K562 (cell line): ENCODE measurements around the gene LRRC8A. TPM values are rescaled to one million over a fixed set of nuclear protein-coding genes. Genes with fewer than 3 reads are reported as not detected.

Experiments
- ATAC-seq: fragments of 200-7000 bp; cut with Tn5 transposase; 3 replicates; pipeline ENCODE4 v1.9.1; 2020; ENCODE audit warnings: moderate library complexity
- BruUV-seq: library from RNA; stranded (reverse); fragments of 400-500 nt; replicated peaks from 2 replicates; lab custom pipeline; 2021; lab: Mats Ljungman, UMichigan
- CTCF ChIA-PET: fragments of 300-600 bp; formaldehyde crosslinking; extraction: SDS; loops from one replicate; lab custom pipeline; 2021; ENCODE audit warnings: low intra/inter-chr PET ratio; lab: Yijun Ruan, JAX
- POLR2A ChIA-PET: fragments of 300-600, 350-650 bp; sonication (Branson Sonifier 250); formaldehyde crosslinking; extraction: SDS; loops from one replicate; lab custom pipeline; 2021; ENCODE audit warnings: antibody characterized with exemption, inconsistent platforms; lab: Yijun Ruan, JAX
- DNase-seq, 4 experiments: peaks; one replicate each; pipeline versions ENCODE4 v3.0.0 to v3.0.0-alpha.2; 2011 to 2018; ENCODE audit warnings: low spot score in 3 of 4, mixed read lengths in 3 of 4; ENCODE audit errors: extremely low read depth in 1 of 4
- FAIRE-seq: peaks from 2 replicates; lab custom pipeline; 2011; peaks lifted over from hg19 to GRCh38; lab: Jason Lieb, UNC
- H2AFZ ChIP-seq: 2 replicates; pipeline ENCODE4 v1.6.0; 2011; ENCODE audit warnings: low read depth, low read length, control low read depth, inconsistent platforms
- H3K27ac ChIP-seq: fragments of 200-600 bp; 3 replicates; pipeline ENCODE4 v1.8.0; 2011; ENCODE audit warnings: low read depth, mild to moderate bottlenecking, control low read depth, inconsistent platforms, low read length, moderate library complexity, mixed read lengths; ENCODE audit errors: extremely low read depth
- H3K27me3 ChIP-seq, 2 experiments: fragments of 300-600 bp in 1 of 2; 2 replicates in 1 of 2; 3 replicates in 1 of 2; pipeline versions ENCODE4 v1.6.0 to v1.8.0; 2011; ENCODE audit warnings: inconsistent platforms in 2 of 2, low read length in 2 of 2, mild to moderate bottlenecking in 1 of 2, mixed read lengths in 1 of 2, moderate library complexity in 1 of 2; ENCODE audit not compliant: control insufficient read depth in 2 of 2, insufficient read depth in 2 of 2
- H3K36me3 ChIP-seq: fragments of 300-600 bp; 3 replicates; pipeline ENCODE4 v1.8.0; 2011; ENCODE audit warnings: mild to moderate bottlenecking, low read length, inconsistent platforms; ENCODE audit not compliant: control insufficient read depth, insufficient read depth
- H3K4me1 ChIP-seq, 2 experiments: fragments of 200-600 bp in 1 of 2; replicated peaks in 1 of 2; 2 replicates in 1 of 2; 3 replicates in 1 of 2; pipeline versions ENCODE4 v1.5.1 to v1.8.0; 2011; ENCODE audit warnings: inconsistent platforms in 2 of 2, low read length in 2 of 2, mild to moderate bottlenecking in 1 of 2, mixed read lengths in 1 of 2, moderate library complexity in 1 of 2; ENCODE audit not compliant: control insufficient read depth in 2 of 2, insufficient read depth in 2 of 2
- H3K4me2 ChIP-seq: 2 replicates; pipeline ENCODE4 v1.6.1; 2011; ENCODE audit warnings: low read length, control low read depth, inconsistent platforms, mixed read lengths; ENCODE audit not compliant: insufficient read depth
- H3K4me3 ChIP-seq: fragments of 200-600 bp; sonication (generic), shearing (Covaris generic); 2 replicates; pipeline ENCODE4 v1.5.1; 2016; ENCODE audit warnings: control low read depth, inconsistent platforms
- H3K79me2 ChIP-seq: fragments of 200-600 bp; 3 replicates; pipeline ENCODE4 v1.8.0; 2011; ENCODE audit warnings: low read length, inconsistent platforms; ENCODE audit not compliant: control insufficient read depth, insufficient read depth
- H3K9ac ChIP-seq, 2 experiments: 2 replicates each; pipeline versions ENCODE4 v1.6.0 to v1.6.1; 2011; ENCODE audit warnings: low read depth in 2 of 2, low read length in 2 of 2, control low read depth in 1 of 2, inconsistent platforms in 1 of 2, mild to moderate bottlenecking in 1 of 2, mixed read lengths in 1 of 2; ENCODE audit not compliant: insufficient read depth in 1 of 2
- H3K9me1 ChIP-seq: one replicate; pipeline ENCODE4 v1.6.0; 2011; ENCODE audit warnings: inconsistent platforms, mild to moderate bottlenecking, low read length, moderate library complexity; ENCODE audit not compliant: control insufficient read depth, insufficient read depth
- H3K9me3 ChIP-seq: replicated peaks from 2 replicates; pipeline ENCODE4 v1.5.1; 2011; ENCODE audit warnings: low read depth, low read length, inconsistent platforms; ENCODE audit not compliant: control insufficient read depth, insufficient read depth
- H4K20me1 ChIP-seq: replicated peaks from 2 replicates; pipeline ENCODE4 v1.6.1; 2011; ENCODE audit warnings: low read length, inconsistent platforms, mixed read lengths; ENCODE audit not compliant: control insufficient read depth, insufficient read depth
- HIVEP1 ChIP-seq: fragments of 250-450 bp; sonication (Bioruptor Pico); IDR thresholded peaks from 2 replicates; pipeline ENCODE4 v1.4.0; 2020; ENCODE audit warnings: mild to moderate bottlenecking
- NCOA6 ChIP-seq: fragments of 450-650 bp; IDR thresholded peaks from 2 replicates; pipeline ENCODE4 v1.6.1; 2017; ENCODE audit warnings: mild to moderate bottlenecking
- PTTG1 ChIP-seq: fragments of 450-650 bp; IDR thresholded peaks from 2 replicates; pipeline ENCODE4 v1.6.1; 2016; ENCODE audit warnings: low read depth, mild to moderate bottlenecking, missing genetic modification characterization, missing compliant biosample characterization
- TBP ChIP-seq: optimal IDR thresholded peaks from 2 replicates; pipeline ENCODE3; 2011; ENCODE audit warnings: low read depth, low read length, improper control_type of control experiment
- TCF3 ChIP-seq: sonication (generic); formaldehyde crosslinking; IDR thresholded peaks from 2 replicates; pipeline ENCODE4 v1.4.0; 2020; ENCODE audit warnings: mild to moderate bottlenecking, missing genetic modification reagents
- ZFP36 ChIP-seq: fragments of 150-350 bp; IDR thresholded peaks from 2 replicates; pipeline ENCODE4 v1.6.1; 2018; ENCODE audit warnings: low read length, low read depth; ENCODE audit not compliant: partially characterized antibody
- ZKSCAN8 ChIP-seq: fragments of 200-800 bp; sonication (Bioruptor generic); IDR thresholded peaks from 2 replicates; pipeline ENCODE4 v1.6.1; 2016; ENCODE audit warnings: missing genetic modification characterization, missing compliant biosample characterization
- ZNF121 ChIP-seq: sonication (generic); formaldehyde crosslinking; conservative IDR thresholded peaks from 2 replicates; pipeline ENCODE4 v1.8.0; 2022; ENCODE audit warnings: missing genetic modification reagents
- ZNF696 ChIP-seq: fragments of 250-450 bp; sonication (Bioruptor Pico); conservative IDR thresholded peaks from 2 replicates; pipeline ENCODE4 v1.4.0; 2020; ENCODE audit warnings: mild to moderate bottlenecking, moderate library complexity
- WGBS: fragments of 100-300 bp; shearing (Covaris generic); methylation state at CpG from one replicate; pipeline ENCODE4 v1.1.6; 2016; ENCODE audit warnings: low coverage, mixed read lengths; ENCODE audit not compliant: insufficient coverage; ENCODE audit errors: missing lambda C conversion rate; 5-methylcytosine and 5-hydroxymethylcytosine counted together
- in situ Hi-C: fragments of 300-500 bp; cut with MboI; formaldehyde crosslinking; loops from 4 replicates; pipeline ENCODE4 v1.15.0; 2018; ENCODE audit warnings: inconsistent platforms, mixed read lengths
- intact Hi-C: fragments of 100-400 bp; cut with micrococcal nuclease; formaldehyde crosslinking; loops from 2 replicates; pipeline ENCODE4 v1.14.2; 2022
- polyA plus RNA-seq, 8 experiments: library from polyadenylated mRNA; depleted of rRNA in 4 of 8; stranded (reverse) in 5 of 8; unstranded in 3 of 8; fragments of >200 nt; fragmentation: Nextera tagmentation in 2 of 8; fragmentation: Illumina TruSeq in 1 of 8; extraction: Ambion mirVana in 2 of 8; extraction: Trizol in 1 of 8; gene quantifications; 2 replicates each; pipeline versions ENCODE4 v1.2.1 to v1.2.3, GENCODE V29; 2011 to 2014; ENCODE audit warnings: inconsistent platforms in 1 of 8, missing spikeins in 1 of 8
- total RNA-seq, 7 experiments: library from RNA; depleted of rRNA in 6 of 7; stranded (reverse); fragments of >200 nt in 6 of 7; fragmentation: Illumina TruSeq in 2 of 7; extraction: Trizol in 2 of 7; gene quantifications; 2 replicates each; pipeline versions ENCODE4 v1.2.1 to v1.2.3, GENCODE V29; 2011 to 2021; ENCODE audit warnings: low replicate concordance in 1 of 7

Gene LRRC8A
- total and polyA plus RNA-seq, 9 of the 15 experiments (the other 6 are each of a cell fraction or from before 2014, with no cell fraction given), result 2.9 to 24.7 (median 8.9) TPM

DNA sequence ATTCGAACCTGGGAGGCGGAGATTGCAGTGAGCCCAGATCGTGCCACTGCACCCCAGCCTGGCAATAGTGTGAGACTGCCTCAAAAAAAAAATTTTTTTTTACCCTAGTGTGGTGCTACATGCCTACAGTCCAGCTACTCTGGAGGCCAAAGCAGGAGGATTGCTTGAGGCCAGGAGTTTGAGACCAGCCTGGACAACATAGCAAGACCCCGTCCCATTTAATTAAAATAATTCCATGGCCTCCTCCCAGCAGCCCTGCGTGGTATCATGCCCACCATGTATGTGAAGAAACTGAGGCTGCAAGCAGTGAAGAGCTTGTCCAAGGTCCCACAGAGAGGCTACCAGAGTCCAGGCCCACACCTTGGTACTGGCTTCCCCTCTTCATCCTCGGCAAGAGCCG is 19.4 kb downstream of the LRRC8A start:
- no peaks in the 10 kb centered on the region for H3K79me2 ChIP-seq
- no peaks in the 10 kb centered on the region for H3K9me1 ChIP-seq
- no peak overlapping the region for H3K4me3 ChIP-seq

DNA sequence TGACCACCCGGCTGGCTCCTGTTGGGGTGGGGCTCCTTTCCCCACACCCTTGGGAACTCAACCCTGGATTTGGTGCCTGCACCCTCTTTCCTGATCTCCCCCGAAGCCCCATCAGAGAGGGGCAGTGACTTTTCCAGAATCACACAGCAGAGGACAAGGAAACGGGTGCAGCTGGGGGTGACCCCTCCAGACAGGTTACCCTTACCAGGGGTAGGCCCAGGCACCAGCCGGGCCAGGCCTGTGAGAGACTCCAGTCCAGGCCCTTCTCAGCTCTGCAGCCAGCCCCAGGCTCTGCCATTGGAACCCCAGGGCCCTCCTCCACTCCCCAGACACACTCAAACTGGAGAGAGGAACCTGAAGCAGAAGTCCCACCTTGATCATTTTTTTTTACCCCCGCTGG is 19.9 kb downstream of the LRRC8A start:
- POLR2A ChIA-PET, result interaction anchor here (2.0 kb wide), 1 partner anchor 10 kb away, joined by 6 read pairs; no protein-coding TSS in a partner anchor
- FAIRE-seq, result no peak
- BruUV-seq, result no TSS peak
- CTCF ChIA-PET, result no interaction called here
- no peaks in the 10 kb centered on the region for H3K9me1 ChIP-seq
- no peak overlapping the region for H3K4me2 ChIP-seq
- no peaks in the 10 kb centered on the region for H3K9me3 ChIP-seq
- H3K4me1 ChIP-seq, result peaks cover 0 to 25% of the 10 kb centered on the region in 2 experiments; a peak in 1 of 5 replicates
- no peak for ATAC-seq
- H3K27ac ChIP-seq, result no peak overlapping the region
- in situ Hi-C loops, result no loop called here
- no peak for DNase-seq
- peaks cover 20% of the 10 kb centered on the region; the same call in 2 of the 3 replicates for H3K36me3 ChIP-seq
- intact Hi-C loops, result no loop called here
- H3K27me3 ChIP-seq, result no peaks in the 10 kb centered on the region
- H3K9ac ChIP-seq, result peak overlapping the region in 1 of 2 experiments; percentile 66; a peak in 2 of 4 replicates
- no peaks in the 10 kb centered on the region for H3K79me2 ChIP-seq
- no peaks in the 10 kb centered on the region; the same call in 1 of the 2 replicates for H4K20me1 ChIP-seq
- H2AFZ ChIP-seq, result no peak overlapping the region
- TF ChIP-seq ZFP36, result peak; percentile 22
- no peak for TF ChIP-seq ZKSCAN8 (CRISPR knock-in tag)
- 83% methylated on average over 2 of the region's 5 CpGs for WGBS
- H3K4me3 ChIP-seq, result no peak overlapping the region

More for the DNA sequence above, 19.4 kb downstream of the LRRC8A start:
- H3K36me3 ChIP-seq, result peaks cover 23% of the 10 kb centered on the region; the same call in 2 of the 3 replicates
- 93% methylated on average over 6 of the region's 7 CpGs for WGBS
- no peak for ATAC-seq
- H4K20me1 ChIP-seq, result no peaks in the 10 kb centered on the region; the same call in 1 of the 2 replicates
- BruUV-seq, result no TSS peak
- in situ Hi-C loops, result no loop called here
- H3K9me3 ChIP-seq, result no peaks in the 10 kb centered on the region
- H2AFZ ChIP-seq, result no peak overlapping the region
- no peak for DNase-seq
- no peak overlapping the region for H3K9ac ChIP-seq
- CTCF ChIA-PET, result no interaction called here
- no peak overlapping the region for H3K27ac ChIP-seq
- intact Hi-C loops, result no loop called here
- TF ChIP-seq TBP (no peak), NCOA6 (no peak), TCF3 (CRISPR knock-in tag) (no peak), ZNF696 (CRISPR knock-in tag) (no peak), HIVEP1 (CRISPR knock-in tag) (no peak), PTTG1 (no peak), ZNF121 (CRISPR knock-in tag) (peak; percentile 78)
- TF ChIP-seq, all 486 proteins: peak for 1
- POLR2A ChIA-PET, result interaction anchor here (2.0 kb wide), 1 partner anchor 10 kb away, joined by 6 read pairs; no protein-coding TSS in a partner anchor
- FAIRE-seq, result no peak
- no peak overlapping the region for H3K4me2 ChIP-seq
- no peaks in the 10 kb centered on the region for H3K27me3 ChIP-seq
- H3K4me1 ChIP-seq, result peaks cover 0 to 25% of the 10 kb centered on the region in 2 experiments; a peak in 1 of 5 replicates
